NCI-H446 (cell line): Measurements from ENCODE around the gene PHF2.
A peak's percentile ranks its signal among the peaks of the same experiment; 100 is the strongest.

Source experiments
- DNase-seq, 2 experiments: peaks; one replicate each; lab custom pipeline; 2025; lab: John Stamatoyannopoulos, UW

PHF2 gene

DNA sequence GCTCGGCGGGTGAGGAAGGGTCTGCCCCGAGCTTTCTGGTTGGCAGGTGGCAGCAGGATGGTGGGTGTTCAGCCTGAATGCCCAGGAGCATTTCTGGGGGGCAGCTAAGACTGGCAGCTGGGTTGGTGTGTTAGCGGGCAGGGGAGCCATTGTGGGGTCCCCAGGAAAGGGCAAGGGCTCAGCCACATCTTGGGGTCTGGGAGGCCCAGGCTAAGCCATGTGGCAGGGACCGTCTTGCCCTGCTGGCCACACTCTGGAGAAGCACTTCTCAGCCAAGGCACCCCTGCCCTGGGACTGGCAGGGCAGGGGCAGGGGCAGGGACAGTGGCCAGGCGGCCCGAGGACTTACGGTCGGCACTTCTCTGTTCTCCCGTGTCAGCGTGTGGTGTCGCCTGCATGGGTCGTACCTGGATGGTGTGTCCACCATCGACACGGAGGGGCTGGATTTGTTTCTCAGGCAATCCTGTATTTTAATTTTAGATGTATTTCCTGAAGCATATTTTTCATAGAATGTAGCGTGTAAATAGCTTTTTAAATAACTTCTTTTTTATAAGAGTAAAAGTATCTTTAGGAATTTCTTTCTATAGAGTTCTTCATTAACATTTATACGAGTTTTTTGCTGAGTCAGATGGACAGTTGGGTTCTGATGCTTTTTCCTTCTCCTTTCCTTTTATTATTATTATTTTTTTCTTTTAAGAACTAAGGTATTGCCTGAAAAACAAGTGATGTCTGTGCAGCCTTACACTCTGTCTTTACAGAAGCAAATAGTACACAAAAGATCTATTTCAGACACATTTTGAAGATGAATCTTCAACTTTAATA lies 102.0 kb downstream of the PHF2 start:
- no peak for DNase-seq

DNA sequence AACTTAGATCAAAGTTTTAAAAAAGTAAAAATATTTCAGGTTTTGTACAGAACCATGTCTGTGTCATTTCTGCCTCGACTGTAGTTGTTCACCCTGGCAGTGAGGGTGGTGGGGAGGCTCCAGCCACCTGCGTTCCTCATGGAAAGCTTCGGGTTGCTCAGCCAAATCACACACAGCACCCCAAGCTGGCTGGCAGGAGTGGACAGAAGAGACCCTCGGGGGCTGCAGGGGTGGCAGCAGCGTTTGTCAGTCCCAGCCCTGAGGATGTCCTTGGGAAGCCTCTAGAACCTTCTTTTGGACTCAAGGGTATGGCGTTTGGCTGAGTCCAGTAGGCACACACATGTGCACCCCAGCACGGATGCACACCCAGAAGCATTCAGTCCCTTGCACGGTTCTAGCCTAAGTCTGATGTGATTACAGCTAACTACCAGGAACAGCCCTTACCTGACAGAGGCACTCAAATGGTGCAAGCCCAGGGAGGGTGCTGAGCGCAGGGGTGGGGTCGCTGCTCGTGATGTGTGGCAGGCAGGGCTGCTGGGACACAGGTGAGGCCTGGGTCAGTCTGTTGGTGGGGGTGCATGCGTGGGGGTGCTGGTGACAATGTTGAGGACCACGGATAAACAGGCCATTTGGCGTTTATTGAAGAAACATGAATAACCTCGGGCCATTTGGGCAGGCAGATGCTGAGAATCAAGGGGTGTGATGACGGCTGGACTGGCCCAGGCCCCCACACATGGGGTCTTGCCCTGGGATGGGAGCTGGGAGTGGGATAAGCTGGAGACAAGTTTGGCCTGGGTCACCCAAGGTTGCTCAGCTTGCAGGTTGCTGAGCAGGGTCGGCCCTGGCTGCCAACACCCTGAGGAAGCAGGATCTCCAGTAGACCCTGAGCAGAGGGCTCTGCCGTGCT lies 103.4 kb downstream of the PHF2 start:
- DNase-seq, result no peak

- DNase-seq, result no peak
Measured at GRCh38 chr9:93680443-93681268, 104.3 kb downstream of the PHF2 start.

- no peak for DNase-seq
Measured at GRCh38 chr9:93681269-93682154, 105.1 kb downstream of the PHF2 start.

- DNase-seq, result peak in 1 of 2 experiments; percentile 34
Measured at GRCh38 chr9:93682155-93682968, 106.0 kb downstream of the PHF2 start.

GRCh38 chr9:93683331-93684134 lies 107.1 kb downstream of the PHF2 start:
- DNase-seq, result no peak

GRCh38 chr9:93684161-93684765 lies 107.9 kb downstream of the PHF2 start:
- DNase-seq, result no peak

- DNase-seq, result no peak
Measured at GRCh38 chr9:93684806-93685543, 108.6 kb downstream of the PHF2 start.

GRCh38 chr9:93686127-93686879 lies 109.9 kb downstream of the PHF2 start:
- no peak for DNase-seq

DNA sequence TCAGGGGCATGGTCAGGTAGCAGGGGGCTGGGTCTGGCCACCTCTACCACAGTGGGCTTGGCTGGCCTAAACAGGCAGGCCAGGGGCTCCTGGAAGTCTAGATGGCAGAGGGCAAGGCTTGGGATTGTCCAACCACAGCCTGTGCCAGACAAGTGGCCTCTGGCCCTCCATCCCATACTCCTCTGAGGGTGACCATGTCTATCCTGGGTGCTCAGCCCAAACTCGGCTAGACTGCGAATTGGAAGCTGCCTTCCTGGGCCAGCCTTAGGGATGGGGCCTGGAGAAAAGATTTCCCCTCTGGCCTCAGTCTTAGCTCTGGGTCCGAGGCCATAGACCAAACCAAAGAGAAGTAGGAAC lies 110.5 kb downstream of the PHF2 start:
- DNase-seq, result no peak

GRCh38 chr9:93690618-93691017 lies 114.2 kb downstream of the PHF2 start:
- DNase-seq, result no peak

- DNase-seq, result no peak
Measured at GRCh38 chr9:93693129-93693528, 116.7 kb downstream of the PHF2 start.

DNA sequence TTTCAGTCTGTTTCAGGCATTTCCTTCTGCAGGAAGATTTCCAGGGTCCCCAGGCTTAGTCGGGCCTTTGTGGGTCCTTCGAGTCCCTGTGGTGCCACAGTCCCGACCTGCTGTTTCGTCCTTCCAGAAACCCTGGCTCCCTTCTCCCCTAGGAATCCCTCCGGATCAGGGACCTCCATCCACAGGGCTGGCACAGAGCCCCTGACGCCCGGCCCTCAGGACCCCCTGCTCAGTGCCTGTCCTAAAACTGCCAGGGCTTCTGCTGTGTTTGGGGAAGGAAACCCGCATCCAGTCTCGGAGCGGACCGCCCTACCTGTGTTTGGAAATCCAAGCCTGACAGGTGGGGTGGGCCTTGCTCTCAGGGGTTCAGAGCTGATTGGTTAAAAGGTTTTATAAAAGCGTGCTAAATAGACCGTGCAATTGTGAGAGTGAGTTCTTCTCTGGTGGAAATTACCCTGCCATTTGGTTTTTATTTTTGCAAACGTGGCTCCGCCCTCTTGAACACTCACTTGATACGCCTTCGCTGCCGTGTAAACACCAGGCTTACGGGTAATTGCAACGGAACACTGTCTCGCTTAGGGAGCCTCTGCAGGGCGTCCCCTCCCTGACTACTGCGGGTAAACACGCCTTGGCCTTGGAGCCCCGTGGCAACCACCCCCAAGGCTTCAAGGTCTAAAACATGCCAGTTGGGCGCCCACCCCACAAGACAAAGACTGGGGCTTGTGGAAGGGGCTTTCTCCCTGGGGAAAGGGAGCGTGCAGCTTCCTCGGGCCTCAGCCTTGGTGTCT lies 121.2 kb downstream of the PHF2 start:
- DNase-seq, result no peak

GRCh38 chr9:93698140-93698908 lies 121.9 kb downstream of the PHF2 start:
- no peak for DNase-seq

GRCh38 chr9:93699650-93700049 lies 123.3 kb downstream of the PHF2 start:
- no peak for DNase-seq
